PFSK-1 (cell line): ENCODE results near the gene PSRC1.

Experiments used
- POLR2AphosphoS5 ChIP-seq: IDR thresholded peaks from 2 replicates; pipeline ENCODE4 v1.6.1; 2012; ENCODE audit warnings: low read depth, mild to moderate bottlenecking, control low read depth, low read length, moderate library complexity
- REST ChIP-seq, 2 experiments: IDR thresholded peaks; 2 replicates each; pipeline versions ENCODE4 v1.6.1 to v1.8.0; 2011 to 2012; ENCODE audit warnings: low read depth in 2 of 2, low read length in 2 of 2, control low read depth in 1 of 2, inconsistent platforms in 1 of 2, mild to moderate bottlenecking in 1 of 2, moderate library complexity in 1 of 2; ENCODE audit not compliant: insufficient read depth in 1 of 2
- TAF1 ChIP-seq: IDR thresholded peaks from 2 replicates; pipeline ENCODE4 v1.6.1; 2012; ENCODE audit warnings: low read length, control low read depth, borderline replicate concordance; ENCODE audit not compliant: insufficient read depth

GRCh38 chr1:109256085-109256484, 26.9 kb downstream of the PSRC1 start:
- TF ChIP-seq TAF1 (no peak), REST (IDR thresholded peaks at IDR 0.05; ENCODE audit: insufficient read depth in 1 of 2, low read depth in 2 of 2, low read length in 2 of 2) (no peak), POLR2AphosphoS5 (no peak)
